Activated naive CD4-positive, alpha-beta T cell treated with anti-CD3 and anti-CD28 coated beads, Interleukin-2, amount 50 U/mL, for 16 hours (primary cell): ENCODE results near the gene HCLS1.
"Not testable (repeated sequence)": the region's sequence is repeated elsewhere in the genome, so short reads cannot be mapped to it uniquely, and the experiment has no call there.

Experiments
- DNase-seq: peaks from one replicate; pipeline ENCODE4 v3.0.0-alpha.2; 2020

The HCLS1 gene

DNA sequence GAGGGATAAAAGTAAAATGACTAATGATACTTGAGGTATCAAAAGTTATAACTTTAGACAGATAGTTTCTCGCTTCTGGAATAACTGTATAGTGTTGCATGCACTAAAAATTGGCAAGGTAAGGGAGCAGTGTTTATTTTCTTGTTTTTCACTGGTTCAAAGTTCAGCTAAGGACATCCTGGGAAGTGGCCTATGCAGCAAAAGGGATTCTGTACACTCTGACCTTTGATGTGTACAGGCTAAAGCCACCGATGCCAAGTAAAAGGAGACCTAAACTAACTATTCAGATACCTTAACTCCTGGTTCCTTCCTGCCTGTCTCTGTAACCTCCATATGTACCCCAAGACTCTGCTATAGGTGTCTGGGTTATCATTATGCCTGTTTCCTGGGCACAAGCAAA is 65.9 kb downstream of the HCLS1 start:
- DNase-seq = no peak

DNA sequence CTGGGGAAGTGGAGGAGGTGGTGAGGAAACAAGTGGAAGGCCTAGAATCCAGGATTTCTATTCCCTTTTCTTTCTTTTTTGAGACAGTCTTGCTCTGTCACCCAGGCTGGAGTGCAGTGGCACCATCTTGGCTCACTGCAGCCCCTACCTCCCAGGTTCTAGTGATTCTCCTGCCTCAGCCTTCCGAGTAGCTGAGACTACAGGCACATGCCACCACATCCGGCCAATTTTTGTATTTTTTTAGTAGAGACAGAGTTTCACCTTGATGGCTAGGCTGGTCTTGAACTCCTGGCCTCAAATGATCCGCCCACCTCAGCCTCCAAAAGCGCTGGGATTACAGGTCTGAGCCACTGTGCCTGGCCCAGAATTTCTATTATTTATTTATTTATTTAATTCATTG is 66.9 kb downstream of the HCLS1 start:
- not testable (repeated sequence) for DNase-seq

DNA sequence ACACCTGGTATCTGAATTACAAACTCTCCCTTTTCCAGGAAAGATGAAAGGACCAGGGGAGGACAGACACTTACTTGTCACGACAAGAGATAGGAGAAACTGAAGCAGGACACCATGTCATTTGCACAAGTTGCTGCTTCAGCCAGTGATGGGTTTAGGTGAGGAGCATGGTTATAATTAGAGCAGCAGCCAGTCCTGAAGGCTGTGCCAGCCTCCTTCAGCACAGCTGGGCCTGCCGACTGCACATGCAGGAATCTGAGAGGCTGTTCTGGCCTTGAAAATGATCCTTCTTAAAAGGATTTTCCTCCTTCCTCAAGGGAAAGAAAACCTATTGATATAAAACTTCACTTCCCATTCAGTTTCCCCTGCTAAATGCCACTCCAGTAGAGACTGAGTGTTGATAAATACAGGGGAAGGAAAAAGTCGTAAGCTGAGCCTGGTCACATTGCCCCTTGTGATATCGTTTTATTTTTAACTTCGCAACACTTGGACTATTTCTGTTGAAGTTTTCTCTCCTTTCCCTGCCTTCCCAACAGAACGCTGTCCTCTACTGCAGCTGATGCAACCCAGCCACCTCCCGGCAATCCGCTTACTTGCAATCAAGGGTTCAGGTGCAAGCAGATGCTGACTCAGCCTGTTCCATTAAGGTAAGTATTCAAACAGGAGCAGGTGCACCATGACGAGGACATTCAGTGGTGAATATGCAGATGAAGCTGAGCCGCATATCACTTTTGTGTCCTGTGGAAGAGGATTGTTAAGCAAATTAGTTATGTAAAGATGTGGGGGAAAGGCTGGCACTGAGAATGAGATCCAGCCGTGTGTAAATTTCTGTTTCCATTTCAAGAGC is 67.6 kb downstream of the HCLS1 start, which contains the start of gene FBXO40:
TSS of gene FBXO40 (plus strand) at position 524 of the 847 bp plus-strand sequence. CDS start 27,197 bp downstream, outside the sequence.
- no peak for DNase-seq

DNA sequence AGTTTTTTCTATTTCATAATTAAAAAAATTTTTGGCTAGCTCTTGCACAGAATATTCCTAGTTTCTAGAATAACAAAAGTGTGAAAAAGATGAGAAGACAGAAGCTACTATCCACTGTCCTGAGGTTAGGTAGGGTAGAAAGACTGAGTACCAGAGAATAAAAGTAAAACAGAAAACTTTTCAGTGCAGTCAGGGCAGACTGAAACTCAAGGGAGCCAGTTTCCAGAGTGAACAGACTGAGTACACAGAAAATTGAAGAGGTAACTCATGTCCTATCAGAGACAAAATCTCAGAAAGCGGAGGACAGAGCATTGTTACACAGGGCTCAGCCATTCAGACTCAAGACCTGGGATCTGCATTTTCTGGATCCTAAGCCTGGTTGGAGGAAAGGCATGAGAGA is 76.3 kb downstream of the HCLS1 start:
- DNase-seq = no peak

DNA sequence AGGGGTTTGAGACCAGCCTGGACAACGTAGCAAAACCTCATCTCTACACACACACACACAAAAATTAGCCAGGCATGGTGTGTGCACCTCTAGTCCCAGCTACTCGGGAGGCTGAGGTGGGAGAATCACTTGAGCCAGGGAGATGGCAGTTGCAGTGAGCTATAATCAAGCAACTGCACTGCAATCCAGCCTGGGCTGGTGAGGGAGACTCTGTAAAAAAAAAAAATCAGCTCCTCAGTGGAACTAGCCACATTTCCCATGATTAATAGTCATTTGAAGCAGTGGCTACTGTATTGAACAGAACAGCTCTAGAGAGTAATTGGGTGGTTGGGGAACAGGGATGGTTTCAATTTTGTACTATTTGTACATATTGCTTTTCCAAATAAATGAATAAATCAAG is 79.0 kb downstream of the HCLS1 start:
- DNase-seq = no peak
